ENCODE measurements around the gene RBCK1.
"Not testable (repeated sequence)": the region's sequence is repeated elsewhere in the genome, so short reads cannot be mapped to it uniquely, and the experiment has no call there.

Gene RBCK1

DNA sequence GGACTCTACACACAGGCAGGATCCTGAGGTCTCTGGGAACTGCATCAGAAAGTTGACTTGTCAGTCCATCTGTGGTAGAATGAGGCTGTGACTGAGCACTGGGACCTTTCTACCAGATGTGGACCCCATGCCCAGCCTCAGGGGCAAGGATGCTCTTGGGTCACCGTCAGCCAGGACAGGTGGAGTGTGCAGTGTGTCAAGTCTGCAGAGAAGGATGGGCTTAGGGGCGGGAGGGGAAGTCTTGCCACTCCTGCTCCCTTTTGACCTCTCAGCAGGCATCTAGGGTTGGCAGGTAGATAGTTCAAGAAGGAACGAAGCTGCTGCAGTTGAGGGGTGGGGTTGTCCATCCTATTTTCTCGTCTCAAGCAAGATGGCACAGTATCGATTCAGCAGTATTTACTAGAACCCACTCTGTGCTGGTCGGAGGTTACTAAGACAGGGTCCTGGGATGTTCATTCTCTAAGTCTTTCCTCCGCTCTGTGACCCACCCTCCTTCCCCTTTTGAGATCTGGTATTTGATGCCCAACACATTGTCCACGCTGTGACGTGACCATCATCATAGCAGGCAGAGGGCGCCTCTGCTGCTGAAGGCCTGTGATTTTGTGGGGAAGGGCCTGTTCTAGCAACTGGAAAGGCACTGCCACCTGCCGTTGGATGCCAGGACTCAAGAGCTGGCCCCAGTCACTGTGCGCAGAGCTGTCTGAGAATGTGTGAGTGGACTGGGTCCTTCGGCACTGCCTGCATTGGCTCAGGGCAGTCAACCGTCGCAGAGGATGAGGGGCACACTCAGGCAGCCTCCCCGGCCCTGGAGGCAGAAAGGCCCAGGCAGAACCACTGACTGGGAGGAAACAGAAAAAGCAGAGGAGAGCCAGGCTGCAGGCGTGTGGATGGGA is 23.2 kb downstream of the RBCK1 start:
- H3K4me3 ChIP-seq (ENCODE audit: low read depth, low read length): no peak overlapping the region
- DNase-seq (ENCODE audit: low read depth): peak; percentile 30

DNA sequence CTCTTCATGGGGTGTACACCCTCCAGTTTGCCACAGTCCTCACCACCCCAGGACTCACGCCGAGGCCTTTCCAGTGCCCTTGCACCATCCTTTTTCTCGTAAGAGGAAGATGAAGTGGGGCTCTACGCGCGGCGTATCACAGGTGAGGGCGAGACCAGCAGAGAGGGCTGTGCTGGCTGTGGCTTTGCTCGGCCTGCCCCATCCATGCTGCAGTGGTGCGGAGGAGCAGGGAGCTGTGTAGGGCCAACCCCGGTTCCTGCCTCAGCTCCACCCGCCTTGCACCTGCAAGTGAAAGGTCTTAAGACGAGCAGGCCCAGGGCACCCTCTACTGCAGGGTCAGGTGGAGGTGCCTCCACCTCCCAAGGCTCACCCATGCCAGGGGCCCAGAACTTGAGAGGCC is 24.1 kb downstream of the RBCK1 start:
- no peak overlapping the region for H3K4me3 ChIP-seq (ENCODE audit: low read depth, low read length)
- DNase-seq (ENCODE audit: low read depth): no peak

DNA sequence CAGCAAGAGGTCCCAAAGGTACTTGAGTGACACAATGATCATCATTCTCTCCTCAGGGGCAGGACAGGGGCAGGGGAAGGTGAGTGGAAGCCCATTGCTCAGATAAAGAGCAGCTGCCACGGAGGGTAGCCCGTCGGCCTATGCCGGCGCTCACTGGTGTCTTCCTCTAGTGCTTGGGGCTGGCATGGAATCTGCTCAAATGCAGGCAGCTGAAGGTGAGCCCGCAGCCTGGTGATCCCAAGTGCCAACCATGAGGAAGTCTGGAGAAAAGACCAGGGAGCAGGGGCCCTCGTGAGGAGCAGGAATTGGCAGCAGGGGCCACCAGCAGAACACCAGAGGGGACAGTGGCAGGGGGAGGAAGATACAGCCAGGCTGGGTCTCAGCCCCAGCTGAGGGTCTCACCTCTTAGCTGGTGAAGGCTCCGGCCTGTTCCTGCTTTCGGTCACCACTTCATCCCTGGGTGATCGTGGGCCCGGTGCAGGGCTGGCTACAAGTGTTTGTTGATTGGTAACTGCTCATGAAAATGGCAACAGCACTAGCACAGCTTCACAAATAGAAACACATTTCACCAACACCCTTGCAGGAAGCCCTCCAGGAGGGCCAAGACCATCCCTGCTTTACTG is 24.7 kb downstream of the RBCK1 start:
- no peak overlapping the region for H3K4me3 ChIP-seq (ENCODE audit: low read depth, low read length)
- DNase-seq (ENCODE audit: low read depth): no peak

DNA sequence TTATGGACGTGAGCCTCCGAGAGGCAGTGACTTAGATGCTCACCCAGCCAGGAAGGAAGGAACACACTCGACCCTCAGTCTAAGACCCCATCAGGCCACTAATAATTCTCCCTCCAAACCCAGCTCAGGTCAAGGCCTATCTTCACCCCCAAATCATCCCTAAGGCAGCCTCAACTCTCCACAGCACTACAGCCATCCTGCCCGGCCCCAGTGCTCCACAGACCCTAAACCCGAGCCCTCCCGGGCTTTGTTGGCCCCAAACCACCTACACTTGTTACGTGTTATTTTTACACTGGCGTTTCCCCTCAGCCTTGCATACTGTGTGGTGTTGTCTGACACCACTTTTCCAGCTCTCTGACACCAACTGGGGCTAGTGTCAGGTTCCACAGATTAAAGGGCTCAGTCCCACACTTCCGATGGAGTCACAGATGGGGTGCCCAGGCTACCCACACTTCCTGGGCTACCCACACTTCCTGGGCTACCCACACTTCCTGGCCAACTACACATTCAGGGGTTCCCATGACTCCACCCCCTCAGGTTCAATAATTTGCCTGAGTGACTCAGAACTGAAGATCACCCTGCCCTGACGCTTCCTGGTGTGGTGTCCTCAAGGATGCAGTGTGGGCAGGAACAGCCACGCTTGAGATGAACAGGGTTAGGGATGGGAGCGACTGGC is 25.3 kb downstream of the RBCK1 start:
- no peak for DNase-seq (ENCODE audit: low read depth)
- H3K4me3 ChIP-seq (ENCODE audit: low read depth, low read length): no peak overlapping the region

DNA sequence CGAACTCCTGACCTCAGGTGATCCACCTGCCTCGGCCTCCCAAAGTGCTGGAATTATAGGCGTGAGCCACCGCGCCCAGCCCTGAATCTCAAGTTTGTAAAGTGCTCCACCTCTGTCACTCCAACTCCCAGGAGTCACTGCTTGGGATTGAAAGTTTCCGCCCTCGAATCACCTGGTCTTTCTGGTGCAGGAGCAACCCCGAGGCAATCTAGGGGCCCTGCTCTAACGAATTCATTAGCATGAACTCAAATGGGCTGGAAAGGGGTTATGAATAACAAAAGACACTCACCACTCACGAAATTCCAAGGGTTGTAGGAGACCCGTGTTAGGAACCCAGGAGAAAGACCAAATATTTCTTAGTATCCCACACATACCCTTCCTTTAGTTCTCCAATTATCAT is 26.1 kb downstream of the RBCK1 start:
- no peak for DNase-seq (ENCODE audit: low read depth)

DNA sequence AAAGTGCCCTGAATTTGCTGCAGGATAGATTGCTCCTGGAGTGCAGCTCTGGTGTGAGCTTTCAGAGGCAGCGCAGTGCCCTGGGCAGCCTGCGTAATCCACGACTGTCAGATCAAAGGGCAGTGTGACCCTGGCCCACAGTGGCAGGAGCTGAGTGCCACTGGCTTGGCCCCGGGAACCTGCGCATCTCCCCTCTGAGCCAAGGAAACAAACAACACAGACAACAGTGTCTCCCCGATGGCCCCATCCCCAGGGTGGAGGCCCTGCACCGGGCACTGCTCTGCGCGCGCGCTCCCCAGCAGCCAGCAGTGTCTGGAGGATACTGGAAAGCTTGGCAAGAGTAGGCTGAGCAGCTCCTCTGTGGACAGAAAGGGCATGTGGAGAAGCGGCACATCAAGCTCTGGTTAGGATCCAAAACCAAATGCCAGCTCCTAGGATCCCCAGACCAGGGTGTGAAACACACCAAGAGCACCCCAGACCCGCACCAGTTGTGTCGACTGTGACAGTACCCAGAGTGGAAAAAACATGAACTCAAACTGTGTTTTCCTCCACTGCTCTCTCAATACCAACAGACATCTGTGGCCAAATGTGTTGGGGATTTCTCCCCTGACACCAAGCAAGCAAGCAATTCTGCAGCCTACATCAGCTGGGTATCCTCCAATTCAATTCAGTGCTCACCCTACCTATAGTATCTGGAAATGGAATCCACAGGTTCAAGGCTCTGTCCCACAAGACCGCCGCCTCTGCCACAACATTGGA is 26.7 kb downstream of the RBCK1 start:
- H3K4me3 ChIP-seq (ENCODE audit: low read depth, low read length): no peak overlapping the region
- no peak for DNase-seq (ENCODE audit: low read depth)

More for the DNA sequence above, 26.1 kb downstream of the RBCK1 start:
- no peak overlapping the region for H3K4me3 ChIP-seq (ENCODE audit: low read depth, low read length)

DNA sequence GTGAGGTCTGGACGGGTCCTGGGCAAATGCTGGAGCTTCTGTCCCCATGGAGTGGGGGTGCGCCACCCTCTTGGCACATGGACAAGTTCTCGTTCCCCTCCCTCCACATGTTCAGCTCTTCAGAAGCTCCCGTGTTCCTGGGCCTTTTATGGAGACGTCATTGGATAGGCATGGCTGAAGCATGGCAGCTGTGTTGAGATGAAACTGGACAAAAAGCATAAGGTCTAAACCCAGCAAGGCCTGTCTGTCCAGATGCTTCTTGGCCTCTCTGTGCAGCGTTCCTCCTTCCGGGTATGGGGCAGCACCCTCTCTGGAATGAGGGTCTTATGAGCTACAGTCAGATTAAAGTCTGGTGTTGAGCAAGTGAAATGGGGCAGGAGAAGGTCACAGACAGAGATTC is 27.5 kb downstream of the RBCK1 start:
- H3K4me3 ChIP-seq (ENCODE audit: low read depth, low read length): no peak overlapping the region
- no peak for DNase-seq (ENCODE audit: low read depth)

DNA sequence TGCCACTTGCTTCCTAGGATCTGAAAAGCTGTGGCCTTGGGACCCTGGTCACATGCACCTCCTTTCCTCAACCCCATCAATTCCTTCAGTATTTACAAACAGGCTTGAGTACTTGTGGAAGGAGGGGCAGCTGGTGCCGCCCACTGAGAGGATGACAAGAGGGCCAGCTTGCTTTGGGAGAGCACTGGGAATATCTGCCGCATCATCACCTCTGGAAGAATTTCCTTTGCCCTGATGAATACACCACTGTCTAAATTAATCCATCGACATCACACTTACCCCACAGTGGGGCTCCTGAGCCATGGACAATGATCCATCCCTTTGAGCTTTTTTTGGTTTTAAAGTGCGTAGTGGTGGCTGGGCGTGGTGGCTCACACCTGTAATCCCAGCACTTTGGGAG is 28.4 kb downstream of the RBCK1 start:
- H3K4me3 ChIP-seq (ENCODE audit: low read depth, low read length): no peak overlapping the region
- DNase-seq (ENCODE audit: low read depth): no peak

DNA sequence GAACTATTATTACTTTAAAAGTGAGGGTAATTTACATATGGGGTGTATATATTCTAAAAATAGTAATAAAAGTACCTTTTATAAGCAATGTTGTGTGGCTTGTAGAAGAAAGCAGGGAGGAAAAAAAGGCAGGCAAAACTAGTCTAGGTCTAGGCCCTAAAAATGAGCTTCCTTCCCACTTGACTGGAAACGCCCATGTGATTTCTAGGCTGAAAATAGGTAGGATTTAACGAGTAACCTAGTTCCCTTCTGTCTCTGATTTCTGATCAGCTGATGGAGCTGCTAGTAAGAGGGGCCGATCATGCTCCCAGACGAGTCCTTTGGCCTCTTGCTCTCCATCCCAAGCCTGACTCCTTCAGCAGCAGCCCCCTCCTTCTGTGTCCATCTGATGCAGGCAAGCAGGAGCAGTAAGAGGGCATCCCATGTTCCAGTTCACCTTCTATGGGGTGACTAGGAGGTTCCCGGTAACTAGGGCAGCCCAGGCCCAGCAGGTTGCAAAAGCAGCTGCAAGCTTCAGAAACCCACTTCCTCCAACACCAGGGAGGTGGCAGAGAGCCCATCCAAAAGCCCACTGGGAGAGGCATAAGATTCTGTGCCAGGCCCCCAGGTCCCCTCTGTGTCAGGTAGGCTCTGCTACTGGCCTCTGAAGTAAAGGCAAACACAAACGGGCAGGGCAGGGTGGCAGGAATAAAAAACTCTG is 29.8 kb downstream of the RBCK1 start:
- H3K4me3 ChIP-seq (ENCODE audit: low read depth, low read length): no peak overlapping the region
- no peak for DNase-seq (ENCODE audit: low read depth)

DNA sequence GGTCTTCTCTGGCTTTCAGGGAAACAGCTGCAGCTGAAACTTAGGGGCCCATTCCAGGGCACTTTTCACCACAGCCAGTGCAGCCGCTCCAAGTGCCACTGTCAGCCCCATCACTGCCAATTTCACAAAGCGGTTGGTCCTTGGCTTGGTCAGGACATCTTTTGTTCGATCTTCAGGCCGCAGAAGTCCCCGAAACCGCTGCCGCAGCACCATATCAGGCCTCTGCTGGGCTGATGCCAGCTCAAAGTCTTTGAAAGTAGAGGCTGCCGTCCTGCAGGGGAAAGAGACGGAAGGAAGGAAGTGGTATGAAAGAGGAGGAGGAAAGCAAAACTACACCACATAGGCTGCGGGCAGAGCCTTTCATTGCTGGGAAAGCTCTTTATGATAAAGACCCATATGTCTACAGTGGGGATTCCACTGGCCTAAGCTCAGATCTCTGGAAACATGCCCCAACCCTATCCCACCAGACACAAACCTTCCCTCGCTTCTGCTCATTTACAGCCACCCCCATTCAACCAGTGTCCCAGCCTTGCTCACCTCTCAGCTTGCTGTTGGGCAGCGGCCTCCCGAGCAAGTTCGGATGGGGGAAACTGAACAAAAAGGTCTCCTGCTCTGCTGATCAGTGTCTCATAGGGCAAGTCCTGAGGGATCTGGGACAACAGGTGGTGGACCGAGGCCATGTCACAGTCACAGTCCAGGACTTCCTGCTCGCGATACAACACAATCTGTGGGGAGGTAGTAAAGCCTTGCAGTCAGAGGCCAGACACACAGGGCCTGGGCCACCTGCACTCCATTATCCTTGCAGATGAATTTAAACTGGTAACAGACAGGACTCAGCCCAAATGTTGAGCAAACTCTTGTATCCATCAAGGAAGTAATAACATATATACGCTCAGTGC is 30.7 kb downstream of the RBCK1 start:
- H3K4me3 ChIP-seq (ENCODE audit: low read depth, low read length): no peak overlapping the region
- DNase-seq (ENCODE audit: low read depth): no peak

DNA sequence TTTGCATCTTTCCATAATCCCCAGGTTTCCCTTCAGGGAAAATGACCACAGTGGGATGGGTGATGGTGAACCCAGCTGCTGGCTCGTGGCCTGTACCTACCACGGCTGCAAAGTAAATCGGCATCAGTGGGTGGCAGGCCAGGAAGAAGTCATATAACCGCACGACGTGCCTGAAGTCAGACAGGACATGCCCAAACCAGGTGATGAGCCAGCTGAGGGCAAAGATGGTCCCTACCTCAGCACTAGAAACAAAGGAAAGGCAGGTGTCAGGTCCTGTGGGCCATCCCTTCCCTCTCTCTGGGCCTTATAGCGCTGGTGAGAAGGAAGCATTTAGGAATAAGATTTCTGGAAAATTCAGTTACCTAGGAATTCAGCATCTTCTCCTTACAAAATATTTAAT is 32.0 kb downstream of the RBCK1 start:
- no peak for DNase-seq (ENCODE audit: low read depth)
- no peak overlapping the region for H3K4me3 ChIP-seq (ENCODE audit: low read depth, low read length)

DNA sequence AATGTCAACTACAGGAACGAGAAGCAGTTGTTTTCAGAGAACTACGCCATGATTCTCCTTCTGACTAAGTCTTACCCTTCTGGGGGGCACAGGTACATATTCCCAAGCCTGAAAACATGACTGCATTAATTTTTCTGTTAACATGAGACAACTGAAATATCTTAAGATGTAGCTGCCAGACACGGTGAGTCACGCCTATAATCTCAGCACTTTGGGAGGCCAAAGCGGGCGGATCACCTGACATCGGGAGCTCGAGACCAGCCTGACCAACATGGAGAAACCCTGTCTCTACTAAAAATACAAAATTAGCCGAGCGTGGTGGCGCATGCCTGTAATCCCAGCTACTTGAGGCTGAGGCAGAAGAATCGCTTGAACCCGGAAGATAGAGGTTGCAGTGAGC is 32.5 kb downstream of the RBCK1 start:
- H3K4me3 ChIP-seq (ENCODE audit: low read depth, low read length): no peak overlapping the region
- DNase-seq (ENCODE audit: low read depth): no peak

DNA sequence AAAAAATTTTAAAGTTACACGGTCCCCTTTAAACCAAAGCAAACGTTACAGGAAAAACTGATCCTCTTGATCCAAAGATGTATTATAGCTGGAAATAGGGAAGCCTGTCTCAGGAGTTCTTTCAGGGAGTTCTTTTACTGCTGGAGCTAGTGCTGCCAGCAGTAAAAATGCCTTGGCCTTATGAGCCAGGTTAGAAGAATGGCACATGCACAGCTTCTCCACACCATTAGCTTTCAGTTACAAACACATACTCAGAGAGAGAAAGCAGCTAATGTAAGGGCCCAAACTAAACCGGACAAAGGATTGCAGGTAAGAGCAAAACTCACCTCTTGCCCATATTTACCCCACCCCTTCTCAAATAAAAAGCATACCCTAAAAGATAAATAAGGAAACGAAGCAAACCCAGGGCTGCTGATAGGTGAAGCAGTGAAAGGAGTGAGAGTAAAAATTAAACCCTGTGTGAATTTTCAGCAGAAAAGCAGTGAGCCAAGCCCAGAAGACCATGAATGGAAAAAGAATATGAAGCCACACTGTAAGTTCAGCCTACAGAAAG is 35.2 kb downstream of the RBCK1 start:
- DNase-seq (ENCODE audit: low read depth): no peak
- H3K4me3 ChIP-seq (ENCODE audit: low read depth, low read length): no peak overlapping the region

DNA sequence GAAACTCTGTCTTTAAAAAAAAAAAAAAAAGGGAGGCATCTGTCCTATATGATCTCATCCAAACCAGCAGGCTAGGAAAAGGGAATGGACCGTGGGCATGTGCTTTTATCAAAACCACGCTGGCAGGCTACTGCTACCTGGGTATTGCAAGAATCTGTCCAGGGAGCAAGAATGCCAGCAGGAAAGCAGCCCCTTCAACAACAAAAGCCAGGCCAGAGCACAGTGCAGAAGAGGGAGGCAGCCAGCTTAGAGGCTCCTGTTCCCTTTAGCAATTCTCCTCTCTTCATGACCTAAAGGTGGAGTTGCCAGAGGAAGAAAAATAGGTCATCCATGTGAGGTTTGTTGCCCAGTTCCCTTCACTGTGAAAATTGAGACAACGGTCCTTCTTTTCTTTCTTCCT is 36.0 kb downstream of the RBCK1 start:
- no peak for DNase-seq (ENCODE audit: low read depth)
- H3K4me3 ChIP-seq (ENCODE audit: low read depth, low read length): no peak overlapping the region

DNA sequence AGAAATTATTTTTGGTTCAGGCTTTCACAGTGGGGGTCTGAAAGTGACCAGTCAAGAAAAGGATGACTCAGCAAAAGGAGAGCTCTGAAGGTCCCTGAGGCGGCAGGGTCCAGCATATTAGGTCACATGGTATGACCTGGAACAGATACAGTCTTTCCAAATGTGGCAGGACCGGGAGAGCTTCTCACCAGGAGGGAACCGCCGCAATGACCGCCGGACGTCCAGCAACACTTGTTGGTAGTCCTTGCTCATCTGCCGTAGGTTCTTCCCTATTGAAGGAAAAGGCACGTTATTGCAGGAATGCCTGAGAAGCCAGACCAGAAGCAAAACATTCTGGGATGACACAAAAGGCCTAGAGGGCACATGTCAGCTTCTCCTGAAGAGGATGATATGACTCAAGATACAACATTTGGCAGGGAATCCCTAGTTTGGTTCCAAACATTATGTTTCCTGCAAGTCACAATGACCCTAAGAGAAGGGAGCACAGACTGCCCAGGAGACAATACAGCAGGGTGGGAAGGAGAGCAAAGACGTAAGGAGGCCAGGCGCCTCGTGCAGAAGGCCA is 36.8 kb downstream of the RBCK1 start:
- DNase-seq (ENCODE audit: low read depth): no peak
- no peak overlapping the region for H3K4me3 ChIP-seq (ENCODE audit: low read depth, low read length)

DNA sequence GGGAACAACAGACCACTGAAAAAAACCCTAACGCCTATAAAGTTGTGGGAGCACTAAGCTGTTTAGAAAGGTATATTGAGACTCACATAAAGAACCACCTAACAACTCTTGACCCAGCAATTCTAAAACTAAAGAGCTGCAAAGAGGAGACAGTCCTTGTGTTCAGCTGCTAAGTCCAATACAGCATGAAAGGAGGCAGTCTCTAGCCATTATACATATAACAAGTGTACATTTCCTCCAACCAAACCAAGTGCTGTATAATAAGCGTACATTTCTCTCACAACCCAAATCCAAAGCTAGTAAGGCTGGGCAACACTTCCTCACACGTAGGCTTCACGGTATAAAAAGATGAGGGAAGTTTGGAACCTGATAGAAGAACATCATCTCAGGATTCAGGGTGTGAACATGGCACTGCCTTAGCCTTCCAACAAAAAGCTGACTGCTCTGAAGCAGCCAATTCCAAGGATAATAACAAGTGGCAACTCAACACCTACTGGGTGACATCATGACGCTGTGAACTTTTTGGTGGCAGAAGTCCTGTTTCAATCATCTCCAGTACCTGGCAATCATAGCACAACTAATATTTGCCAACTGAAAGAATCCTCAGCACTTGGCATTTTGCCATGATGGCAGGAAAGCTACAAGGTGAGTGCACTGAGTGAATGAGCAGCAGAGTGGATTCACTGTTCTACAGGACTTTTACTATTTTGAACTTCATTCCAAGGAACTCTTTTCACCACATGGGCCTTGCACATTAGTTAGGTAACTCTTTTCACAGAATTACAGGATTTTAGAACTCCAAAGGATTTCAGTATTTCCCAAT is 37.6 kb downstream of the RBCK1 start:
- H3K4me3 ChIP-seq (ENCODE audit: low read depth, low read length): no peak overlapping the region
- no peak for DNase-seq (ENCODE audit: low read depth)

DNA sequence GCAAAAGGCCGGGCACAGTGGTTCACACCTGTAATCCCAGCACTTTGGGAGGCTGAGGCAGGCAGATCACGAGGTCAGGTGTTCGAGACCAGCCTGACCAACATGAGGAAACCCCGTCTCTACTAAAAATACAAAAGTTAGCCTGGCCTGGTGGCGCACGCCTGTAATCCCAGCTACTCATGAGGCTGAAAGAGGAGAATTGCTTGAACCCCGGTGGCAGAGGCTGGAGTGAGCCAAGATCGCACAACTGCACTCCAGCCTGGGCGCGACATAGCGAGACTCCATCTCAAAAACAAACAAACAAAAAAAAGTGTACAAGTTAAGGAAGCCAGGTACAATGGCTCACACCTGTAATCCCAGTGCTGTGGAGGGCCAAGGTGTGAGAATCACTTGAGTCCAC is 43.9 kb downstream of the RBCK1 start:
- DNase-seq (ENCODE audit: low read depth); H3K4me3 ChIP-seq (ENCODE audit: low read depth, low read length): not testable (repeated sequence)

All from skeletal muscle cell (primary cell).